RPMI8226 (cell line): Measurements from ENCODE around the gene SLC35G6.
"Not testable (repeated sequence)": the region's sequence is repeated elsewhere in the genome, so short reads cannot be mapped to it uniquely, and the experiment has no call there.

Experiments used
- DNase-seq: peaks from one replicate; pipeline ENCODE4 v3.0.0-alpha.2; 2015

SLC35G6 gene

GRCh38 chr17:7479213-7480088 is 1.8 kb upstream of the SLC35G6 start, which contains the start of gene ZBTB4:
ZBTB4 (minus strand) TSS chr17:7479631; CDS start chr17:7466801, 12,830 bp downstream.
- peak; percentile 47 for DNase-seq

- no peak for DNase-seq
These were observed 1.2 kb upstream of the SLC35G6 start for GRCh38 chr17:7480089-7480384.

GRCh38 chr17:7481842-7482741 is 846 bp downstream of the SLC35G6 start:
- not testable (repeated sequence) for DNase-seq

DNA sequence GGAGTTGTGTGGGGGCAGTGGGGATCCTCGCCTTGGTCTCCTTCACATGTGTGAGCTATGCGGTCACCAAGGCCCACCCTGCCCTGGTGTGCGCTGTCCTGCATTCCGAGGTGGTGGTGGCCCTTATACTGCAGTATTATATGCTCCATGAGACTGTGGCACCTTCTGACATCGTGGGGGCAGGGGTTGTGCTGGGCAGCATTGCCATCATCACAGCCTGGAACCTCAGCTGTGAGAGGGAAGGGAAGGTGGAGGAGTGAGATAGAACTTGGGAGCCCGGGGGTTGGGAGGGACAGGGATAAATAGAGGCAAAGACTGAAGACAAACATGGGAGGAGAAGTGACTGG is 1.5 kb downstream of the SLC35G6 start:
- not testable (repeated sequence) for DNase-seq

- DNase-seq, result peak; percentile 88
These were observed 2.2 kb downstream of the SLC35G6 start for GRCh38 chr17:7483255-7484066.

DNA sequence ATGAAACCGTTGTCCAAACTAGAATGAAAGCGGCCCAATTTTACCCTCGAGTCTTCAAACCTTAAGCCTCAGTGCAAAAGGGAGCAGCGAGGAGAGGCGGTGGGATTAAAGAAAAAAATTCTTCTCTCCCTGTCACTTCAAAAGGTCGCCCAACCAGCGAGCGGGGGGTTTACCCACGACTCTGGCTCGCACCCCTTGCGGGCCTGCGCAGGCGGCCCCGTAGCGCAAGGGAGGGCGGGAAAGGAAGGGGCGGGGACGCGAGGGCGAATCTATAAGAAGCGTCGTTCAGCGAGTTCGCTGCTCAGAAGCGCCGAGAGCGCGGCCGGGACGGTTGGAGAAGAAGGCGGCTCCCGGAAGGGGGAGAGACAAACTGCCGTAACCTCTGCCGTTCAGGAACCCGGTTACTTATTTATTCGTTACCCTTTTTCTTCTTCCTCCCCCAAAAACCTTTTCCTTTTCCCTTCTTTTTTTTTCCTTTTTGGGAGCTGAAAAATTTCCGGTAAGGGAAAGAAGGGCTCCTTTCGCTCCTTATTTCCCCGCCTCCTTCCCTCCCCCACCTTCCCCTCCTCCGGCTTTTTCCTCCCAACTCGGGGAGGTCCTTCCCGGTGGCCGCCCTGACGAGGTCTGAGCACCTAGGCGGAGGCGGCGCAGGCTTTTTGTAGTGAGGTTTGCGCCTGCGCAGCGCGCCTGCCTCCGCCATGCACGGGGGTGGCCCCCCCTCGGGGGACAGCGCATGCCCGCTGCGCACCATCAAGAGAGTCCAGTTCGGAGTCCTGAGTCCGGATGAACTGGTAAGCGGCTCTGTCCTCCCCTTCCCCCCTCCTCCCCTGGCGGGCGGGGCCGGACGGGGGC is 3.0 kb downstream of the SLC35G6 start, which contains the start of gene POLR2A:
Gene POLR2A, plus strand, starts transcription at position 300 of the 852 bp plus-strand sequence.
- DNase-seq, result peak; percentile 96

DNA sequence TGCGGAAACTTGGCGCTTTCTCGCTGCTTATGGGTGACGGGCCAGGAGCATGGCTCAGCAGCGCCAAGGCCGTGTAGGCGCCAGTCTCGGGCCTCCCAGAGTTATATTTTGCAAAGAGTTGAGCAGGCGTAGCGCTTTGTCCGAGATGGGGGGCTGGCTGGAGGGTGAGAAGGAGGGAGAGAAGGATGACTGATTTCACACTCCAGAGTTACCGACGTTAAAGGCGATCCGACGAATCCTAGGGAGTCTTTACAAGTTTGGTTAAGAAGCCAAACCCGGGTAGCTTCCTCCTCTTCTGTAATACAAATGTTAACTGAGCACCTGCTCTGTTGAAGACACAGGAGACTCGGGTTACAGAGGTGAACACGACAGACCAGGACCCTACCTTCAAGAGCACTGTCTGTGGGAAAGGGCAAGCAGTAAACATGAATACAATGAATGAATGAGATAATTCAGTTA is 3.7 kb downstream of the SLC35G6 start:
- DNase-seq, result no peak

- DNase-seq, result no peak
These were observed 4.9 kb downstream of the SLC35G6 start for GRCh38 chr17:7486181-7486580.

GRCh38 chr17:7490144-7490543 is 8.9 kb downstream of the SLC35G6 start:
- DNase-seq, result no peak

DNA sequence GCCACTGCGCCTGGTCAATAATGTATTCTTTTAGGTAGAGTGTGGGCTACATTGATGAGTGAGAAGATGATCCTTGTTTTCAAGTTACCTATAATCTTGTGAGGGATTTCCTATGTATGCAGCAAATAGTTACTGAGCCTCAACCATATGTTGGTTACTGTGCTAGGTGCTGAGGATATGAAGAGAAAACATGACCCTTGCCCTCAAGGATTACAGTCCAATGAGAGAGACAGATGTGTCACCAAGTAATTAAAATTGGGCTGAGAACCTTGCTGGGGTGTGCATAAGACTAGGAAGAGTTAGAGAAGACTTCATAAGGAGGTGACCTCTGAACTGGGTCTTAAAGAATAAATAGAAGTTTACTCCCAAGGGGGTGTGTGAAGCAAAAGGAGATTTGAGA is 10.3 kb downstream of the SLC35G6 start:
- no peak for DNase-seq

DNA sequence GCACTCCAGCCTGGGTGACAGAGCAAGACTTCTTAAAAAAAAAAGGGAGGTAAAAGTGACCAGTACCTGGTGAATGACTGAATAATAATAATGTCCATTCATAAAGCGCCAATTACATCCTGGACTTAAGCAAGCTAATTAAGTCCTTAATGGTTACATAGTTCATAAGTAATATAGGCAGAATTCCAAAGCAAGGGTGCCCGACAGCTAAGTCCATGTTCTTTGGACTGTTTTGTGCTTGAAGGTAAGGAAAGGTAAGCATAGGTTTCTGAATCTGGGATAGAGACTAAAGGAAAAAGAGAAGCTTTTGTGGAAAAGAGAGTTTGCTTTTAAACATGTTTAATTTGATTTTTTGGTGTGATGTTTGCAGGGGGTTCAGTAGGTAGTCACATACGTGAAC is 12.7 kb downstream of the SLC35G6 start:
- no peak for DNase-seq

DNA sequence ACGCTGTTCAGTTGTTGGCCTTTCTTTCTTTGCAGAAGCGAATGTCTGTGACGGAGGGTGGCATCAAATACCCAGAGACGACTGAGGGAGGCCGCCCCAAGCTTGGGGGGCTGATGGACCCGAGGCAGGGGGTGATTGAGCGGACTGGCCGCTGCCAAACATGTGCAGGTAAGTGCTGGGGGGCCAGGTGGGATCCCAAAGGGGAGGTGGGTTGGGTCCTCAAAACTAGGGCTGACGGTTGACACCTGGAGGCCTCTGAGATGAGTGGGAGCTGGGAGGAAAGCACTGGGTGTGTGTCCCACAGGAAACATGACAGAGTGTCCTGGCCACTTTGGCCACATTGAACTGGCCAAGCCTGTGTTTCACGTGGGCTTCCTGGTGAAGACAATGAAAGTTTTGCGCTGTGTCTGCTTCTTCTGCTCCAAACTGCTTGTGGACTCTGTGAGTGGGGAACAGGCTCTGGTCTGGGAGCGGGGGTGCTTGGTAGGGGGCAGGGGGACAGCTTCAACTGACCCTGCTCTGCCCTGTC is 14.7 kb downstream of the SLC35G6 start:
- no peak for DNase-seq

- DNase-seq, result no peak
These were observed 15.4 kb downstream of the SLC35G6 start for GRCh38 chr17:7496470-7497183.

DNA sequence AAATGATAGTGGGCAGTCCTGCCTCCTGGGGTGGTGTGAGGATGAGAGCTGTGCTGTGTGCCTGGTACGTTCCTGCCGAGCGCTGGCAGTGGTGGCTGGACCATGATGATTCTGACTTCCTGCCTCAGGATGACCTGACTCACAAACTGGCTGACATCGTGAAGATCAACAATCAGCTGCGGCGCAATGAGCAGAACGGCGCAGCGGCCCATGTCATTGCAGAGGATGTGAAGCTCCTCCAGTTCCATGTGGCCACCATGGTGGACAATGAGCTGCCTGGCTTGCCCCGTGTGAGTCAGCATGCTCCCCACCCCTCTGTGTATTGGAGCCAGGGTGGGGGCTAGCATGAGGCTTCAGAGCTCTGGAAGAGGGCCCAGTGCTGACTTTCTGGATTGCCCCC is 16.0 kb downstream of the SLC35G6 start:
- DNase-seq, result no peak

GRCh38 chr17:7497636-7498035 is 16.4 kb downstream of the SLC35G6 start:
- DNase-seq, result no peak

DNA sequence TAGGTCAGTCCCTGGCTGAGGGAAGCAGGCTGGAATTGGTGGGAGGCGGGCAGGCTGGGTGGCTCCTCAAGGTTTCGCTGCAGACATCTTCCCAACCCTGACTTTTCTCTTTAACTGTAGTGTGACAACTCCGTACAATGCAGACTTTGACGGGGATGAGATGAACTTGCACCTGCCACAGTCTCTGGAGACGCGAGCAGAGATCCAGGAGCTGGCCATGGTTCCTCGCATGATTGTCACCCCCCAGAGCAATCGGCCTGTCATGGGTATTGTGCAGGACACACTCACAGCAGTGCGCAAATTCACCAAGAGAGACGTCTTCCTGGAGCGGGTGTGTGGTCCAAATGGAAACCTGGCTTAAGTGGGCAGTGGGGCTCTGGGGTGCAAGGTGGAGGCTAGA is 17.9 kb downstream of the SLC35G6 start:
- no peak for DNase-seq

- no peak for DNase-seq
These were observed 20.5 kb downstream of the SLC35G6 start for GRCh38 chr17:7501729-7502128.

- DNase-seq, result no peak
These were observed 21.1 kb downstream of the SLC35G6 start for GRCh38 chr17:7502171-7502847.

- no peak for DNase-seq
These were observed 21.7 kb downstream of the SLC35G6 start for GRCh38 chr17:7502987-7503386.

GRCh38 chr17:7503521-7503920 is 22.3 kb downstream of the SLC35G6 start:
- no peak for DNase-seq
